H1 (cell line): Measurements from ENCODE around the gene ATP1A3. TPM values are rescaled to one million over a fixed set of nuclear protein-coding genes. Genes with fewer than 3 reads are reported as not detected.

Source experiments
- CTCF ChIA-PET: fragments of 300-600 bp; sonication (Branson Sonifier 250); formaldehyde crosslinking; loops from one replicate; lab custom pipeline; 2021; ENCODE audit not compliant: partially characterized antibody; lab: Charles Lee
- POLR2A ChIA-PET: fragments of 300-600 bp; sonication (Branson Sonifier 250); formaldehyde crosslinking; loops from one replicate; lab custom pipeline; 2021; ENCODE audit warnings: inconsistent platforms; ENCODE audit not compliant: partially characterized antibody; lab: Charles Lee
- DNase-seq, 2 experiments: peaks; one replicate each; pipeline versions ENCODE4 v3.0.0 to v3.0.0-alpha.2; 2010 to 2022; ENCODE audit warnings: low spot score in 2 of 2, low read depth in 1 of 2, mixed read lengths in 1 of 2
- FAIRE-seq: peaks from 2 replicates; lab custom pipeline; 2011; peaks lifted over from hg19 to GRCh38; lab: Jason Lieb, UNC
- H2AFZ ChIP-seq: 2 replicates; pipeline ENCODE4 v1.8.1; 2012; ENCODE audit warnings: low read length, inconsistent platforms
- H2AK5ac ChIP-seq: 2 replicates; pipeline ENCODE4 v1.6.1; 2013; ENCODE audit warnings: low read depth, low read length
- H2BK120ac ChIP-seq: replicated peaks from 2 replicates; pipeline ENCODE3; 2013; ENCODE audit warnings: low read depth, low read length, inconsistent platforms
- H2BK12ac ChIP-seq: 2 replicates; pipeline ENCODE4 v1.6.1; 2013; ENCODE audit warnings: low read depth, low read length
- H2BK15ac ChIP-seq: 2 replicates; pipeline ENCODE4 v1.6.1; 2013; ENCODE audit warnings: low read length
- H2BK20ac ChIP-seq: 2 replicates; pipeline ENCODE4 v1.6.1; 2013; ENCODE audit warnings: low read length
- H2BK5ac ChIP-seq: 2 replicates; pipeline ENCODE4 v1.6.1; 2013; ENCODE audit warnings: low read depth, low read length
- H3K14ac ChIP-seq: 2 replicates; pipeline ENCODE4 v1.6.1; 2013; ENCODE audit warnings: inconsistent platforms; ENCODE audit not compliant: insufficient read length
- H3K18ac ChIP-seq: 2 replicates; pipeline ENCODE4 v1.6.1; 2013; ENCODE audit warnings: low read length; ENCODE audit errors: extremely low read depth
- H3K23ac ChIP-seq: 2 replicates; pipeline ENCODE4 v1.6.1; 2013; ENCODE audit warnings: inconsistent platforms; ENCODE audit not compliant: insufficient read length
- H3K23me2 ChIP-seq: 2 replicates; pipeline ENCODE4 v1.6.1; 2013; ENCODE audit warnings: low read depth, low read length
- H3K27ac ChIP-seq: 2 replicates; pipeline ENCODE4 v1.6.1; 2011; ENCODE audit warnings: low read depth, low read length, inconsistent platforms
- H3K27me3 ChIP-seq, 4 experiments: replicated peaks in 1 of 4; 1 replicate in 1 of 4; 2 replicates in 3 of 4; pipeline versions ENCODE4 v1.6.1 to v1.8.1; 2011 to 2013; ENCODE audit warnings: low read length in 3 of 4, mild to moderate bottlenecking in 3 of 4, inconsistent platforms in 2 of 4, mixed read lengths in 2 of 4, moderate library complexity in 1 of 4; ENCODE audit not compliant: control insufficient read depth in 3 of 4, insufficient read depth in 3 of 4; ENCODE audit errors: extremely low read depth in 1 of 4
- H3K36me3 ChIP-seq, 4 experiments: 2 replicates each; pipeline versions ENCODE4 v1.6.1 to v1.8.1; 2011 to 2013; ENCODE audit warnings: mild to moderate bottlenecking in 4 of 4, low read length in 3 of 4, moderate library complexity in 2 of 4, control low read depth in 1 of 4, inconsistent platforms in 1 of 4; ENCODE audit not compliant: insufficient read depth in 4 of 4, control insufficient read depth in 2 of 4
- H3K4ac ChIP-seq: replicated peaks from 2 replicates; pipeline ENCODE3; 2013; ENCODE audit warnings: low read length, low read depth, mixed read lengths, inconsistent platforms; ENCODE audit not compliant: insufficient read length
- H3K4me1 ChIP-seq, 4 experiments: replicated peaks in 1 of 4; 1 replicate in 1 of 4; 2 replicates in 3 of 4; pipeline versions ENCODE4 v1.6.1 to v1.8.1; 2011 to 2013; ENCODE audit warnings: low read length in 3 of 4, inconsistent platforms in 2 of 4, mixed read lengths in 1 of 4; ENCODE audit not compliant: insufficient read depth in 4 of 4, control insufficient read depth in 3 of 4
- H3K4me2 ChIP-seq, 2 experiments: 2 replicates each; pipeline versions ENCODE4 v1.6.1 to v1.8.1; 2011 to 2013; ENCODE audit warnings: low read depth in 2 of 2, low read length in 2 of 2, control low read depth in 1 of 2, inconsistent platforms in 1 of 2, mild to moderate bottlenecking in 1 of 2; ENCODE audit not compliant: insufficient read depth in 1 of 2
- H3K4me3 ChIP-seq, 4 experiments: fragments of 200-600, 300-600 bp in 1 of 4; sonication (generic), shearing (Covaris generic), sonication (Bioruptor Twin) in 1 of 4; 2 replicates each; pipeline versions ENCODE4 v1.5.1 to v1.8.1; 2011 to 2016; ENCODE audit warnings: low read length in 4 of 4, low read depth in 3 of 4, control low read depth in 2 of 4, inconsistent platforms in 2 of 4, mild to moderate bottlenecking in 2 of 4, mixed read lengths in 1 of 4, moderate library complexity in 1 of 4; ENCODE audit not compliant: insufficient read depth in 2 of 4; ENCODE audit errors: extremely low read depth in 1 of 4
- H3K56ac ChIP-seq: replicated peaks from 2 replicates; pipeline ENCODE3; 2013; ENCODE audit warnings: low read depth, mild to moderate bottlenecking, mixed read lengths, low read length, inconsistent platforms; ENCODE audit not compliant: insufficient read length
- H3K79me1 ChIP-seq: 2 replicates; pipeline ENCODE4 v1.6.1; 2013; ENCODE audit warnings: low read depth, low read length, control low read depth
- H3K79me2 ChIP-seq, 2 experiments: 2 replicates each; pipeline versions ENCODE4 v1.6.1 to v1.8.1; 2012 to 2013; ENCODE audit warnings: low read length in 2 of 2, mild to moderate bottlenecking in 2 of 2, inconsistent platforms in 1 of 2; ENCODE audit not compliant: insufficient read depth in 2 of 2, control insufficient read depth in 1 of 2
- H3K9ac ChIP-seq, 4 experiments: replicated peaks in 1 of 4; 1 replicate in 1 of 4; 2 replicates in 3 of 4; pipeline versions ENCODE4 v1.6.1 to v1.8.1; 2011 to 2013; ENCODE audit warnings: low read depth in 3 of 4, low read length in 3 of 4, control low read depth in 2 of 4, mild to moderate bottlenecking in 2 of 4, moderate library complexity in 2 of 4, inconsistent platforms in 1 of 4; ENCODE audit errors: extremely low read depth in 1 of 4
- H3K9me3 ChIP-seq, 2 experiments: 2 replicates each; pipeline versions ENCODE4 v1.6.1 to v1.8.1; 2012 to 2013; ENCODE audit warnings: mild to moderate bottlenecking in 2 of 2, moderate library complexity in 2 of 2, control low read depth in 1 of 2, inconsistent platforms in 1 of 2, low read depth in 1 of 2, low read length in 1 of 2, mixed read lengths in 1 of 2; ENCODE audit not compliant: insufficient read depth in 2 of 2
- H4K20me1 ChIP-seq, 2 experiments: replicated peaks in 1 of 2; 2 replicates each; pipeline versions ENCODE3 to v1.8.1; 2011 to 2013; ENCODE audit warnings: inconsistent platforms in 2 of 2, low read length in 2 of 2, mild to moderate bottlenecking in 1 of 2; ENCODE audit not compliant: insufficient read depth in 2 of 2, control insufficient read depth in 1 of 2
- H4K5ac ChIP-seq: 2 replicates; pipeline ENCODE4 v1.6.1; 2013; ENCODE audit warnings: low read length, low read depth, mixed read lengths, inconsistent platforms; ENCODE audit not compliant: insufficient read length
- H4K8ac ChIP-seq: 2 replicates; pipeline ENCODE4 v1.8.0; 2013; ENCODE audit warnings: mild to moderate bottlenecking, moderate library complexity, low read length, inconsistent platforms; ENCODE audit not compliant: insufficient read depth; ENCODE audit errors: extremely low read depth
- H4K91ac ChIP-seq: replicated peaks from 2 replicates; pipeline ENCODE3; 2013; ENCODE audit warnings: low read length, mixed read lengths, inconsistent platforms; ENCODE audit not compliant: insufficient read length
- EGR1 ChIP-seq: IDR thresholded peaks from 2 replicates; pipeline ENCODE4 v1.6.1; 2011; ENCODE audit warnings: low read depth, low read length, borderline replicate concordance
- SRF ChIP-seq: IDR thresholded peaks from 2 replicates; pipeline ENCODE4 v1.6.1; 2011; ENCODE audit warnings: mild to moderate bottlenecking, low read depth, low read length, moderate library complexity
- SUZ12 ChIP-seq: fragments of 200-600 bp; sonication (generic); IDR thresholded peaks from 2 replicates; pipeline ENCODE4 v1.6.1; 2012; ENCODE audit warnings: mild to moderate bottlenecking, inconsistent platforms, low read length, moderate library complexity, mixed read lengths
- WGBS, 2 experiments: shearing (Covaris generic) in 1 of 2; methylation state at CpG; one replicate each; pipeline versions ENCODE4 v1.1.6 to v1.1.7; 2013 to 2015; ENCODE audit warnings: low lambda C conversion rate in 2 of 2, mixed read lengths in 2 of 2, inconsistent platforms in 1 of 2, low coverage in 1 of 2, missing lambda C conversion rate in 1 of 2; ENCODE audit not compliant: insufficient replicate concordance in 2 of 2, insufficient coverage in 1 of 2, insufficient read length in 1 of 2; ENCODE audit errors: extremely low coverage in 1 of 2, missing lambda C conversion rate in 1 of 2; 5-methylcytosine and 5-hydroxymethylcytosine counted together
- polyA plus RNA-seq, 7 experiments: library from polyadenylated mRNA; depleted of rRNA in 3 of 7; stranded (reverse) in 5 of 7; unstranded in 2 of 7; fragments of >200 nt in 5 of 7; fragments of 200-250 nt in 2 of 7; gene quantifications; 1 replicate in 5 of 7; 2 replicates in 1 of 7; 4 replicates in 1 of 7; pipeline versions ENCODE4 v1.2.1 to v1.2.3, GENCODE V29; 2011 to 2013; ENCODE audit warnings: missing spikeins in 2 of 7, mixed read lengths in 2 of 7
- total RNA-seq: library from RNA; stranded (reverse); fragmentation: NEBNext Ultra II Directional; extraction: Animal tissue kit (Norgen Biotek cat#: 25700); gene quantifications from 2 replicates; pipeline ENCODE4 v1.2.1, GENCODE V29; 2021
- TF ChIP-seq, protein P1 (sequence below): IDR thresholded peaks from 2 replicates; pipeline ENCODE4 v1.6.1; 2011; ENCODE audit warnings: low read length, improper control_type of control experiment

The ATP1A3 gene
- total and polyA plus RNA-seq, 2 of the 8 experiments (the other 6 are each of a cell fraction or from before 2014, with no cell fraction given), result 11.1 to 41.2 TPM

- Histone ChIP-seq H2BK5ac (0 out of 2 replicates have a peak overlapping the region, but pooled peaks have one; percentile 16), H3K4ac (no peak overlapping the region), H3K56ac (no peak overlapping the region), H3K4me3 (no peak overlapping the region), H2AK5ac (no peak overlapping the region), H3K14ac (no peak overlapping the region), H3K23ac (no peak overlapping the region), H3K27ac (no peak overlapping the region)
- ChIA-PET POLR2A (interaction anchor here (1.0 kb wide), 1 partner anchor 12 kb away, joined by 4 read pairs; no protein-coding TSS in a partner anchor), CTCF (interaction anchor here (1.0 to 3.3 kb wide), 12 partner anchors 8 to 183 kb away, joined by 3 to 21 read pairs (median 8); no protein-coding TSS in a partner anchor)
- no peak for TF ChIP-seq EGR1
- TF ChIP-seq, protein P1, sequence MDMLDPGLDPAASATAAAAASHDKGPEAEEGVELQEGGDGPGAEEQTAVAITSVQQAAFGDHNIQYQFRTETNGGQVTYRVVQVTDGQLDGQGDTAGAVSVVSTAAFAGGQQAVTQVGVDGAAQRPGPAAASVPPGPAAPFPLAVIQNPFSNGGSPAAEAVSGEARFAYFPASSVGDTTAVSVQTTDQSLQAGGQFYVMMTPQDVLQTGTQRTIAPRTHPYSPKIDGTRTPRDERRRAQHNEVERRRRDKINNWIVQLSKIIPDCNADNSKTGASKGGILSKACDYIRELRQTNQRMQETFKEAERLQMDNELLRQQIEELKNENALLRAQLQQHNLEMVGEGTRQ, result no peak
- TF ChIP-seq SUZ12, result no peak
- TF ChIP-seq SRF, result no peak
- TF ChIP-seq, all 59 proteins: peak for 0
- H3K4me2 ChIP-seq, result no peak overlapping the region
- no peak overlapping the region for H4K91ac ChIP-seq
- peaks cover 2 to 3% of the 10 kb centered on the region in 2 experiments for H4K20me1 ChIP-seq
- FAIRE-seq, result no peak
- H3K79me2 ChIP-seq, result no peaks in the 10 kb centered on the region
- no peaks in the 10 kb centered on the region for H3K79me1 ChIP-seq
- no peak overlapping the region for H4K5ac ChIP-seq
- no peak overlapping the region for H2AFZ ChIP-seq
- H4K8ac ChIP-seq, result no peak overlapping the region
- H3K4me1 ChIP-seq, result no peaks in the 10 kb centered on the region
- no peak overlapping the region for H3K18ac ChIP-seq
- no peak overlapping the region for H2BK120ac ChIP-seq
- no peak overlapping the region; the same call in 1 of the 2 replicates for H2BK12ac ChIP-seq
- no peak overlapping the region; a peak in 1 of 7 replicates for H3K9ac ChIP-seq
- H3K23me2 ChIP-seq, result no peaks in the 10 kb centered on the region
- 87% methylated on average over 5 of the region's 5 CpGs; no CpG with 5 or more reads in 1 of the 2 experiments for WGBS, 2 experiments
- DNase-seq, result no peak
- H3K36me3 ChIP-seq, result peaks cover 2 to 11% (median 7%) of the 10 kb centered on the region in 4 experiments; a peak in 4 of 8 replicates
- H2BK20ac ChIP-seq, result no peak overlapping the region
- H3K9me3 ChIP-seq, result no peaks in the 10 kb centered on the region
- H3K27me3 ChIP-seq, result no peaks in the 10 kb centered on the region
- H2BK15ac ChIP-seq, result no peak overlapping the region
Observed at GRCh38 chr19:42022616-42023015, 28.6 kb upstream of the ATP1A3 start.
